Gastroesophageal sphincter (tissue), 4 donors: ENCODE measurements around the gene ECI1. TPM values are rescaled to one million over a fixed set of nuclear protein-coding genes. Genes with fewer than 3 reads are reported as not detected.

Experiments
- ATAC-seq: fragments of 150-250 bp; one replicate; pipeline ENCODE4 v1.9.1; 2016; ENCODE audit warnings: mild to moderate bottlenecking, moderate library complexity
- H3K27ac ChIP-seq, 4 donors: fragments of 200-600 bp; sonication (generic) in 3 of 4; 1 replicate in 3 of 4; 2 replicates in 1 of 4; pipeline ENCODE4 v1.5.1; 2016 to 2019
- H3K27me3 ChIP-seq: fragments of 200-600 bp; sonication (generic); one replicate; pipeline ENCODE4 v1.5.1; 2019
- H3K36me3 ChIP-seq, 2 donors: fragments of 200-600 bp; sonication (generic); one replicate each; pipeline ENCODE4 v1.5.1; 2019; ENCODE audit warnings: control low read depth in 1 of 2
- H3K4me1 ChIP-seq, 3 donors: fragments of 200-600 bp; sonication (generic); 1 replicate in 2 of 3; 2 replicates in 1 of 3; pipeline ENCODE4 v1.5.1; 2016 to 2019; ENCODE audit warnings: control low read depth in 2 of 3
- H3K4me3 ChIP-seq, 2 donors: fragments of 200-600 bp; sonication (generic); one replicate each; pipeline ENCODE4 v1.5.1; 2019; ENCODE audit warnings: mild to moderate bottlenecking in 1 of 2, moderate library complexity in 1 of 2
- H3K9me3 ChIP-seq, 3 donors: fragments of 200-600 bp; sonication (generic); one replicate each; pipeline ENCODE4 v1.5.1; 2017 to 2019; ENCODE audit warnings: control low read depth in 2 of 3
- EP300 ChIP-seq: sonication (generic); formaldehyde crosslinking; IDR thresholded peaks from one replicate; pipeline ENCODE4 v1.6.1; 2017; ENCODE audit warnings: antibody characterized with exemption, mild to moderate bottlenecking
- POLR2A ChIP-seq, 2 donors: fragments of 450-650 bp; IDR thresholded peaks; one replicate each; pipeline ENCODE4 v1.6.1; 2017; ENCODE audit warnings: antibody characterized with exemption in 2 of 2, mild to moderate bottlenecking in 2 of 2, moderate library complexity in 1 of 2
- POLR2AphosphoS5 ChIP-seq: sonication (generic); formaldehyde crosslinking; IDR thresholded peaks from one replicate; pipeline ENCODE4 v1.6.1; 2017; ENCODE audit warnings: antibody characterized with exemption
- WGBS, 2 donors: methylation state at CpG; one replicate each; pipeline ENCODE4 v1.1.5; 2018; ENCODE audit warnings: low coverage in 1 of 2; 5-methylcytosine and 5-hydroxymethylcytosine counted together
- total RNA-seq, 4 donors: library from RNA; depleted of rRNA; stranded (reverse); fragments of >200 nt; gene quantifications; one replicate each; pipeline ENCODE4 v1.1.0, GENCODE V29; 2016
- TF ChIP-seq, protein P1 (sequence below), 4 experiments: fragments of 200-600 bp in 2 of 4; fragments of 450-650 bp in 2 of 4; sonication (generic) in 1 of 4; IDR thresholded peaks; one replicate each; pipeline ENCODE4 v1.5.1; 2017 to 2019; ENCODE audit warnings: antibody characterized with exemption in 4 of 4, mild to moderate bottlenecking in 2 of 4, moderate library complexity in 2 of 4

The ECI1 gene
- total RNA-seq, 4 donors from 2014 or later: 41.9 to 85.1 (median 73.8) TPM

DNA sequence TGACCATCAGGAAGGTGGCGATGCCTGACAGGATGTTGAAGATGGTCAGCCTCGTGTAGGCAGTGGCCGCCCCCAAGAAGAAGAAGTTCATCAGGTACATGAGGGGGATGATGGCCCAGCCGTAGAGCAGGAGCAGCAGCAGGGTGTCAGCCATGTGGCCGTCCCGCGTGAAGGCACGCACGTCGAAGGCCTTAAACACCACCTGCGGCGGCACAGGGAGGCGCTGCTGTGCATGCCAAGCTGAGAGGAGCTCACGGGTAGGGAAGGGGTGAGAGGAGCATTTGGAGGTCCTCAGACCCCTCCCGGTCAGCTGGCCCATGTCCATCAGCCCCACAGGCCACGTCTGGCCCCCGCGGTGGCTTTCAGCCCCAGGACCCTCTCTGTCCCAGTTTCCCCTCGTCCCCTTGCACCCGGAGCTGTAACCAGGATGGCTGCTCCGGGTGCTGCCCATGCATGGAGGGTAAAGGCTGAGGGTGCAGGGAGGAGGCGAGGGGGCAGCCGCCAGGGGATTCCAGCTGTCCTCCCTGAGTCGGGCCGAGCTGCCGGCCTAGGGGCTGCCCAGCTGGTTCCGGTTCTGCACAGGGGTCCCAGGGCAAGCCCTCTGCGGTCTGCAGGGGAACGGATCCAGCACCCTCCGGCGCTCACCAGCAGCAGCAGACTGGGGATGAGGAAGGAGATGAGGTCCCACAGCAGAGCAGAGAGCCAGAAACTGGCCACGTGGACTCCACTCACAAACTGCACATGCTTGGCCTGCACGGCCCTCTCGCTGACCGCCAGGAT, 33.6 kb upstream of the ECI1 start:
- Histone ChIP-seq H3K4me1 (no peaks in the 10 kb centered on the region), H3K27me3 (no peaks in the 10 kb centered on the region), H3K36me3 (peaks cover 0 to 89% of the 10 kb centered on the region in 2 donors), H3K9me3 (no peaks in the 10 kb centered on the region), H3K27ac (no peak overlapping the region), H3K4me3 (no peak overlapping the region)
- ATAC-seq: no peak
- TF ChIP-seq POLR2A (IDR thresholded peaks at IDR 0.05) (no peak), POLR2AphosphoS5 (no peak), EP300 (no peak)
- TF ChIP-seq, protein P1, sequence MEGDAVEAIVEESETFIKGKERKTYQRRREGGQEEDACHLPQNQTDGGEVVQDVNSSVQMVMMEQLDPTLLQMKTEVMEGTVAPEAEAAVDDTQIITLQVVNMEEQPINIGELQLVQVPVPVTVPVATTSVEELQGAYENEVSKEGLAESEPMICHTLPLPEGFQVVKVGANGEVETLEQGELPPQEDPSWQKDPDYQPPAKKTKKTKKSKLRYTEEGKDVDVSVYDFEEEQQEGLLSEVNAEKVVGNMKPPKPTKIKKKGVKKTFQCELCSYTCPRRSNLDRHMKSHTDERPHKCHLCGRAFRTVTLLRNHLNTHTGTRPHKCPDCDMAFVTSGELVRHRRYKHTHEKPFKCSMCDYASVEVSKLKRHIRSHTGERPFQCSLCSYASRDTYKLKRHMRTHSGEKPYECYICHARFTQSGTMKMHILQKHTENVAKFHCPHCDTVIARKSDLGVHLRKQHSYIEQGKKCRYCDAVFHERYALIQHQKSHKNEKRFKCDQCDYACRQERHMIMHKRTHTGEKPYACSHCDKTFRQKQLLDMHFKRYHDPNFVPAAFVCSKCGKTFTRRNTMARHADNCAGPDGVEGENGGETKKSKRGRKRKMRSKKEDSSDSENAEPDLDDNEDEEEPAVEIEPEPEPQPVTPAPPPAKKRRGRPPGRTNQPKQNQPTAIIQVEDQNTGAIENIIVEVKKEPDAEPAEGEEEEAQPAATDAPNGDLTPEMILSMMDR (IDR thresholded peaks at IDR 0.05): no peak
- 60% methylated on average over 1 to 4 of the region's 35 CpGs for WGBS, 2 donors

DNA sequence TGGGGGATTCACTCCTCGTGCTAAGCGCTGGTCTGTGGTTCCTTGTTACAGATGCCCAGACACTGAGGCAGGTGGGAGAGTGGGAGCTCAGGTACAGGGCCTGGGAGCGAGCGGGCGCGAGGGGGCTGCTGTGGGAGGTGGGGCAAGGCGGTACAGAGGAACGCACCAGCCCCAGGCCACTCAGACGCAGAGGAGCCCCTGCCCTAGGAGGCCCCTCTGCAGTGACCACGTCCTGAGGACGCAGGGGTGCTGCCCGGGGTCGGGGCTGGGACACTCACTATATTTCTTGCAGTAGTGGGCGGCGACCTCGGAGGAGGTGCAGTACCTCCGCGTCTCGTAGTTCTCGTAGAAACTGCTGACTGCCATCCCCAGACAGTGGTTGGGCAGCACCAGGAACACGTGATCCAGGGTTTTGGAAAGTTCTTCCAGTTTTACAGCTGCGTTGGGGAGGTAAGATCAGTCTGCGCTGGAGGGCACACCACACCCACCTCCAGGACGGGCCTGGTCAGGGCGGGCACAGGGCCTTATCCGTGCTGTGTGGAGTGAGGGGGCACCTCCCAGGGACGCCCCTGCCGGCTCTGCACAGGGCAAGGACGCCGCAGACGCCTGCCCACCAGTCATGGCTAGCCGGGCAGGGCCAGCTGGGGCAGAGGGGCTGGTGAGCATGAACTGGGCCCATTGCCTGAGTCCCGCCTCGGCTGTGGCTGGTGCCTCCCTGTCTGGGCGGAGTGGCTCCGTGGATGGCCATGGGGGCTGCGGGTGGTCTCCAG, 32.8 kb upstream of the ECI1 start:
- 77% methylated on average over 2 of the region's 37 CpGs; no CpG with 5 or more reads in 1 of the 2 donors for WGBS, 2 donors
- no peak for ATAC-seq
- Histone ChIP-seq H3K4me3 (no peak overlapping the region), H3K27me3 (no peaks in the 10 kb centered on the region), H3K4me1 (no peaks in the 10 kb centered on the region), H3K27ac (no peak overlapping the region), H3K36me3 (peaks cover 0 to 89% of the 10 kb centered on the region in 2 donors), H3K9me3 (no peaks in the 10 kb centered on the region)
- no peak for TF ChIP-seq POLR2AphosphoS5

DNA sequence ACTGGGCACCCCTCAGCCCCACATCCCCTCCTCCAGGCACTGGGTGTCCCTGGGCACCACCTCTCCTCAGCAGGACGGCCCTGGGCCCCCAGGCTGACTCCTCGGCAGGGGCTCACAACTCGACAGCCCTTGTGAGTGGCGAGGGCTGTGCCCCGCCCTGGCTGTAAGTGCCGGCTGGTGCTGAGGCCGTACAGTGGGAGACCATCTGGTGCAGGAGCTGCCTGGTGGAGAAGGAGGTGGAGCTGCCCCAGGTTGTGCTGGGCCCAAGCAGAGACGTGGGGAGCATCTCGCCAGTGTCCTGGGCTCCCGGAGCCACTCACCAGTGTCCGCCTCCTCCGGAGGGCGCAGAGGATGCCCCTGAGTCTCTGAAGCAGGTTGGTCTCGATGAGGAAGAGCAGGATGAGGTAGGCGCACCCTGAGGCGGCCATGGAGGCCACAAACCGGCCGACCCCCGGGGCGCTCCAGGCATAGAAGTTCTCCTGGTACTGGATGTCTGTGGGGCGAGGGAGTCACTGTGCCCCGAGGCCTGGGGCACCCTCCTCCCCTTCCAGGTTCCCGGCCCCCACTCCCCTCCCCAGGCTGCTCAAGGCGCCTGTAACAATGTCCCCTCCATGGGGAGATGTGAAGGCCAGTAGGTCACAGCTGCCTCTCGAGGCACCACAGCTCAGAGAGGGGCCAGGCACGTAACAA, 31.6 kb upstream of the ECI1 start:
- H3K9me3 ChIP-seq: no peaks in the 10 kb centered on the region
- H3K27me3 ChIP-seq: no peaks in the 10 kb centered on the region
- H3K36me3 ChIP-seq: peaks cover 0 to 88% of the 10 kb centered on the region in 2 donors
- H3K4me3 ChIP-seq: no peak overlapping the region
- no peak for TF ChIP-seq POLR2A (IDR thresholded peaks at IDR 0.05)
- H3K4me1 ChIP-seq: no peaks in the 10 kb centered on the region
- WGBS, 2 donors: 100% methylated on average over 1 to 3 of the region's 26 CpGs
- no peak overlapping the region for H3K27ac ChIP-seq
- no peak for ATAC-seq

DNA sequence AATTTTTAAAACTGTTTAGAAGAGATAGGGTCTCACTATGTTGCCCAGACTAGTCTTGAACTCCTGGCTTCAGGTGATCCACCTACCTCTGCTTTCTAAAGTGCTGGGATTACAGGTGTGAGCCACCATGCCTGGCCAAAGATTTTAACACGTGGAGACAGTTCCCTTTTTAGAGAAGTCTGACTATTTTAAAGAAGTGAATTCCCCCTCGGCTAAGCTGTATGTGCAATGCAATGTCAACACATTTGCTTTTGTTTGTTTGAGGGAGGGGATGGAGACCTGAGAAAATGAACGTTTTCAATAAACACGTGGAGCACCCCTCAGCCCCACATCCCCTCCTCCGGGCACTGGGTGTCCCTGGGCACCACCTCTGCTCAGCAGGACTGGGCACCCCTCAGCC, 30.9 kb upstream of the ECI1 start:
- 50 to 77% methylated on average over 3 to 4 of the region's 5 CpGs for WGBS, 2 donors
- Histone ChIP-seq H3K36me3 (peaks cover 0 to 88% of the 10 kb centered on the region in 2 donors), H3K9me3 (no peaks in the 10 kb centered on the region), H3K4me3 (no peak overlapping the region), H3K27ac (no peak overlapping the region), H3K4me1 (no peaks in the 10 kb centered on the region), H3K27me3 (no peaks in the 10 kb centered on the region)
- ATAC-seq: no peak
- TF ChIP-seq, protein P1 (IDR thresholded peaks at IDR 0.05): no peak
- TF ChIP-seq EP300: no peak
- TF ChIP-seq POLR2AphosphoS5: no peak
- TF ChIP-seq POLR2A (IDR thresholded peaks at IDR 0.05): no peak

DNA sequence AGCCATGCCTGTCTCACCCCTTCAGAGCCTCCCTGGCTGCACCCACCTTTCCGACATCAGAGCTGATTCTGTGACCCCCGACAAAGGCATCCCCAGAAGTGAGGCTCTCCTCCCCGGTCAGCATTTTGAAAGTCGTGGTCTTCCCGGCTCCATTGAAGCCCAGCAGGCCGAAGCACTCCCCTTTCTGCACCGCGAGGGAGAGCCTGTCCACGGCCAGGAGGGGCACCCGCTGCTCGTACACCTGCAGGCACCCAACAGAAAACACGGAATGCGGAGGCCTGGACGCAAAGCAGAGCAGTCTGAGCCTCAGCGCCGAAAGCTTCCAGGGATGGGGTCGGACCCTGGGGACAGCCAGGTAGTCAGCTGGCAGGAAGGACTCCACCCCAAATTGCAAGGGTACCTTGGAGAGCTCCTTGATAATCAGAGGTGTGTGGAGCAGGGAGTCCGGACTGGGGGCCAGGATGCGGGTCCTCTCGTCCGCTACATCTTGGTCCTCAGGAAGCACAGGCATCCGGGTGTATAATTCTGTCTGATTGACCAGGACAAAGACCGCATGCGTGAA, 29.7 kb upstream of the ECI1 start:
- Histone ChIP-seq H3K27ac (no peak overlapping the region), H3K4me1 (no peaks in the 10 kb centered on the region), H3K27me3 (no peaks in the 10 kb centered on the region), H3K9me3 (no peaks in the 10 kb centered on the region), H3K36me3 (peaks cover 0 to 88% of the 10 kb centered on the region in 2 donors), H3K4me3 (no peak overlapping the region)
- 60 to 100% methylated on average over 1 of the region's 24 CpGs for WGBS, 2 donors
- no peak for ATAC-seq
- TF ChIP-seq EP300 (no peak), POLR2AphosphoS5 (no peak), POLR2A (IDR thresholded peaks at IDR 0.05) (no peak)
- TF ChIP-seq, protein P1 (IDR thresholded peaks at IDR 0.05): no peak
